Stimulated activated CD4-positive, alpha-beta T cell treated with anti-CD3 and anti-CD28 coated beads, Interleukin-2, amount 100 ng/mL, for 48 hours (primary cell): ENCODE measurements around the gene USHBP1.
A peak's percentile ranks its signal among the peaks of the same experiment; 100 is the strongest.

Experiments
- DNase-seq, 2 donors: peaks; one replicate each; pipeline ENCODE4 v3.0.0-alpha.2; 2020

The USHBP1 gene

GRCh38 chr19:17240062-17240752 lies 24.3 kb downstream of the USHBP1 start:
- DNase-seq, result no peak

- no peak for DNase-seq
Measured at GRCh38 chr19:17237747-17238706, 26.5 kb downstream of the USHBP1 start.

- no peak for DNase-seq
Measured at GRCh38 chr19:17236811-17237543, 27.6 kb downstream of the USHBP1 start.

GRCh38 chr19:17235971-17236777 lies 28.4 kb downstream of the USHBP1 start:
- no peak for DNase-seq

GRCh38 chr19:17235300-17235970 lies 29.1 kb downstream of the USHBP1 start:
- peak; percentile 58 to 63 for DNase-seq

- peak; percentile 65 to 66 for DNase-seq
Measured at GRCh38 chr19:17234911-17235299, 29.6 kb downstream of the USHBP1 start.

- no peak for DNase-seq
Measured at GRCh38 chr19:17232258-17232657, 32.3 kb downstream of the USHBP1 start.

GRCh38 chr19:17229890-17230289 lies 34.7 kb downstream of the USHBP1 start:
- DNase-seq, result no peak

- DNase-seq, result no peak
Measured at GRCh38 chr19:17227798-17228367, 36.7 kb downstream of the USHBP1 start.

GRCh38 chr19:17226002-17226933 lies 38.3 kb downstream of the USHBP1 start, which contains the start of gene OCEL1:
OCEL1 (plus strand) TSS chr19:17226226; CDS start chr19:17226248, 22 bp downstream.
- peak; percentile 94 for DNase-seq

GRCh38 chr19:17225053-17225452 lies 39.5 kb downstream of the USHBP1 start:
- no peak for DNase-seq

- no peak for DNase-seq
Measured at GRCh38 chr19:17220207-17220758, 44.3 kb downstream of the USHBP1 start.

- DNase-seq, result no peak
Measured at GRCh38 chr19:17219286-17219685, 45.3 kb downstream of the USHBP1 start.

- no peak for DNase-seq
Measured at GRCh38 chr19:17216058-17216670, 48.4 kb downstream of the USHBP1 start.

GRCh38 chr19:17215127-17215971 lies 49.2 kb downstream of the USHBP1 start, which contains the start of gene USE1:
USE1 (plus strand) TSS chr19:17215357; CDS start chr19:17215406, 49 bp downstream.
- peak; percentile 77 for DNase-seq

GRCh38 chr19:17214508-17215126 lies 49.9 kb downstream of the USHBP1 start:
- no peak for DNase-seq

GRCh38 chr19:17213334-17213733 lies 51.2 kb downstream of the USHBP1 start:
- no peak for DNase-seq
